Measurements from ENCODE around the gene PHACTR3. TPM values are rescaled to one million over a fixed set of nuclear protein-coding genes. Genes with fewer than 3 reads are reported as not detected.

PHACTR3 gene
- total and polyA plus RNA-seq, 4 donors, result 0.14 to 0.42 (median 0.17) TPM

DNA sequence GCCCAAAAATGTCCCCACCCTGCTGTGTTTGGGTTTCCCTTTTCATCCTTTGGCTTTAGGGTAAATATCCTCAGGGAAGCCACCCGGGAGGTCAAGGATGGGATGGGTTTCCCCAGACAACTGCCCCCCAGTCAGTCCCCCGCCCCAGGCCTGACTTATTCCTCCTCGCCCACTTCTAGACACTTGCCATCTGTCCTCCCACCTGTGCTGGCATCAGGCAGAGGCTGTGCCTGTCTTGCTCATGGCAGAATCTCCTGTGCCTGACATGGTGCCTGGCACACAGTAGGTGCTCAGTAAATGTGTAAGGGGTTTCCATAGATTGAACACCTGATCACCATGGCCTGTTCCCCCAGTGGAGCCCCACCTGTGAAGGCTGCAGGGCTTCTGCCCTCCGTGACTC lies 141.8 kb downstream of the PHACTR3 start:
- 84% methylated on average over 4 of the region's 4 CpGs for WGBS
- Histone ChIP-seq H3K27me3 (ENCODE audit: control insufficient read depth in 4 of 4, insufficient read depth in 4 of 4, low read length in 3 of 4) (peaks cover 0 to 11% (median 2%) of the 10 kb centered on the region in 4 donors), H3K36me3 (ENCODE audit: control insufficient read depth in 4 of 4, insufficient read depth in 3 of 4, low read depth in 1 of 4, low read length in 3 of 4) (no peaks in the 10 kb centered on the region), H3K4me3 (ENCODE audit: low read depth in 1 of 3, low read length in 3 of 3) (no peak overlapping the region), H3K27ac (ENCODE audit: low read depth in 1 of 2, low read length in 2 of 2) (no peak overlapping the region), H3K9ac (ENCODE audit: low read depth in 1 of 2, low read length in 2 of 2) (no peak overlapping the region), H3K9me3 (ENCODE audit: control insufficient read depth in 4 of 4, low read length in 3 of 4) (no peaks in the 10 kb centered on the region), H3K4me1 (ENCODE audit: control insufficient read depth in 4 of 4, insufficient read depth in 4 of 4, low read length in 3 of 4) (peaks cover 0 to under 1% (median 0%) of the 10 kb centered on the region in 4 donors)
- DNase-seq (ENCODE audit: low spot score), result no peak
- TF ChIP-seq NR2F2 (IDR thresholded peaks at IDR 0.05), result no peak
- TF ChIP-seq, protein P1, sequence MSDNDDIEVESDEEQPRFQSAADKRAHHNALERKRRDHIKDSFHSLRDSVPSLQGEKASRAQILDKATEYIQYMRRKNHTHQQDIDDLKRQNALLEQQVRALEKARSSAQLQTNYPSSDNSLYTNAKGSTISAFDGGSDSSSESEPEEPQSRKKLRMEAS (IDR thresholded peaks at IDR 0.05), result no peak
- TF ChIP-seq, protein P2, sequence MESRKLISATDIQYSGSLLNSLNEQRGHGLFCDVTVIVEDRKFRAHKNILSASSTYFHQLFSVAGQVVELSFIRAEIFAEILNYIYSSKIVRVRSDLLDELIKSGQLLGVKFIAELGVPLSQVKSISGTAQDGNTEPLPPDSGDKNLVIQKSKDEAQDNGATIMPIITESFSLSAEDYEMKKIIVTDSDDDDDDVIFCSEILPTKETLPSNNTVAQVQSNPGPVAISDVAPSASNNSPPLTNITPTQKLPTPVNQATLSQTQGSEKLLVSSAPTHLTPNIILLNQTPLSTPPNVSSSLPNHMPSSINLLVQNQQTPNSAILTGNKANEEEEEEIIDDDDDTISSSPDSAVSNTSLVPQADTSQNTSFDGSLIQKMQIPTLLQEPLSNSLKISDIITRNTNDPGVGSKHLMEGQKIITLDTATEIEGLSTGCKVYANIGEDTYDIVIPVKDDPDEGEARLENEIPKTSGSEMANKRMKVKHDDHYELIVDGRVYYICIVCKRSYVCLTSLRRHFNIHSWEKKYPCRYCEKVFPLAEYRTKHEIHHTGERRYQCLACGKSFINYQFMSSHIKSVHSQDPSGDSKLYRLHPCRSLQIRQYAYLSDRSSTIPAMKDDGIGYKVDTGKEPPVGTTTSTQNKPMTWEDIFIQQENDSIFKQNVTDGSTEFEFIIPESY (IDR thresholded peaks at IDR 0.05), result no peak
- TF ChIP-seq HNF4A (conservative IDR thresholded peaks at IDR 0.05), result no peak
- no peak for TF ChIP-seq RAD21 (IDR thresholded peaks at IDR 0.05)

DNA sequence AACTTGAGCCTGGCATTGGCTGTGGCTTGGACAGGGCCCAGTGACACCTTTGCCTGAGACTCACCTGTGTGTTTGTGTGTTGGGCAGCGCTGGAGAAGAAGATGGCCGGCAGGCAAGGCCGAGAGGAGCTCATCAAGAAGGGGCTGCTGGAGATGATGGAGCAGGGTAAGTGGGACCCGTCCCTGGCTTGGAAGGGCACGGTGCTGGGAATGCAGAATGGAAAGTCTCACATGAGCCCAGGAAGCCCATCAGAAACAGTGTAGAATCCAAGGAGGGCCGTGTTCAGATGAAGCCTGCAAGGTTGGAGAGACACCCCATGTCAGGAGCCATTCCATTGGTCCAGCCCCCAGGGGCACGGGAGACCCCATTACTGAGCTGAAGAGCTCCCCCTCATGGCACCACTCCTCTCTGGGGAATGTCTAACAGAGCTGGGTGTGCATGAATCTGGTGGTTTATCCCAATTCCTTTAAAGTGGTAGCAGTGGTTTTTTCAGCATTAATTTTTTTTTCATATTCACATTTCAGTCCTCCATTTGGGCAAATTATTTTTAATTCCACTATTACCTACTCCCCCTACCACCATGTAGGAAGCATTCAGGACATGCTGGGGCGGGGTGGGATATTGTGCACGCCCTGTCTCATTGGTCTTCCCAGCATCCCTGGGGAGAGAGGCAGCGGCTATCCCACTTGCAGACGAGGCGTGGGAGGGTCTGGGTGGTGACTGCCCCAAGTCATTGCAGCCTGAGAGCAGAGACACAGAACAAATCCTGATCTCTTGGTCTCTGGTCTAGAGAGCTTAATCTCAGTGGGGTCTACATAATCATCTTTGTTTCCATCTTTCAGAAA lies 143.6 kb downstream of the PHACTR3 start:
- no peaks in the 10 kb centered on the region for H3K9me3 ChIP-seq (ENCODE audit: control insufficient read depth in 4 of 4, low read length in 3 of 4)
- DNase-seq (ENCODE audit: low spot score), result no peak
- no peaks in the 10 kb centered on the region for H3K36me3 ChIP-seq (ENCODE audit: control insufficient read depth in 4 of 4, insufficient read depth in 3 of 4, low read depth in 1 of 4, low read length in 3 of 4)
- no peak overlapping the region for H3K27ac ChIP-seq (ENCODE audit: low read depth in 1 of 2, low read length in 2 of 2)
- no peak overlapping the region for H3K9ac ChIP-seq (ENCODE audit: low read depth in 1 of 2, low read length in 2 of 2)
- H3K27me3 ChIP-seq (ENCODE audit: control insufficient read depth in 4 of 4, insufficient read depth in 4 of 4, low read length in 3 of 4), result peaks cover 0 to 6% (median 3%) of the 10 kb centered on the region in 4 donors
- TF ChIP-seq SP1 (IDR thresholded peaks at IDR 0.05), result no peak
- TF ChIP-seq, protein P3, sequence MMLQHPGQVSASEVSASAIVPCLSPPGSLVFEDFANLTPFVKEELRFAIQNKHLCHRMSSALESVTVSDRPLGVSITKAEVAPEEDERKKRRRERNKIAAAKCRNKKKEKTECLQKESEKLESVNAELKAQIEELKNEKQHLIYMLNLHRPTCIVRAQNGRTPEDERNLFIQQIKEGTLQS (IDR thresholded peaks at IDR 0.05), result no peak
- no peak for TF ChIP-seq NR2F2 (IDR thresholded peaks at IDR 0.05)
- TF ChIP-seq GABPA (IDR thresholded peaks at IDR 0.05 in 1 of 2, conservative IDR thresholded peaks at IDR 0.05 in 1 of 2), result no peak
- TF ChIP-seq, protein P2 (IDR thresholded peaks at IDR 0.05), result no peak
- no peak for TF ChIP-seq FOXA1 (IDR thresholded peaks at IDR 0.05)
- TF ChIP-seq HNF4A (conservative IDR thresholded peaks at IDR 0.05), result no peak
- no peak for TF ChIP-seq HNF4G (IDR thresholded peaks at IDR 0.05)
- no peak for TF ChIP-seq EGR1 (IDR thresholded peaks at IDR 0.05; ENCODE audit: low read depth in 2 of 2)
- TF ChIP-seq RAD21 (IDR thresholded peaks at IDR 0.05), result no peak
- no peak for TF ChIP-seq RXRA (IDR thresholded peaks at IDR 0.05)
- TF ChIP-seq, protein P4, sequence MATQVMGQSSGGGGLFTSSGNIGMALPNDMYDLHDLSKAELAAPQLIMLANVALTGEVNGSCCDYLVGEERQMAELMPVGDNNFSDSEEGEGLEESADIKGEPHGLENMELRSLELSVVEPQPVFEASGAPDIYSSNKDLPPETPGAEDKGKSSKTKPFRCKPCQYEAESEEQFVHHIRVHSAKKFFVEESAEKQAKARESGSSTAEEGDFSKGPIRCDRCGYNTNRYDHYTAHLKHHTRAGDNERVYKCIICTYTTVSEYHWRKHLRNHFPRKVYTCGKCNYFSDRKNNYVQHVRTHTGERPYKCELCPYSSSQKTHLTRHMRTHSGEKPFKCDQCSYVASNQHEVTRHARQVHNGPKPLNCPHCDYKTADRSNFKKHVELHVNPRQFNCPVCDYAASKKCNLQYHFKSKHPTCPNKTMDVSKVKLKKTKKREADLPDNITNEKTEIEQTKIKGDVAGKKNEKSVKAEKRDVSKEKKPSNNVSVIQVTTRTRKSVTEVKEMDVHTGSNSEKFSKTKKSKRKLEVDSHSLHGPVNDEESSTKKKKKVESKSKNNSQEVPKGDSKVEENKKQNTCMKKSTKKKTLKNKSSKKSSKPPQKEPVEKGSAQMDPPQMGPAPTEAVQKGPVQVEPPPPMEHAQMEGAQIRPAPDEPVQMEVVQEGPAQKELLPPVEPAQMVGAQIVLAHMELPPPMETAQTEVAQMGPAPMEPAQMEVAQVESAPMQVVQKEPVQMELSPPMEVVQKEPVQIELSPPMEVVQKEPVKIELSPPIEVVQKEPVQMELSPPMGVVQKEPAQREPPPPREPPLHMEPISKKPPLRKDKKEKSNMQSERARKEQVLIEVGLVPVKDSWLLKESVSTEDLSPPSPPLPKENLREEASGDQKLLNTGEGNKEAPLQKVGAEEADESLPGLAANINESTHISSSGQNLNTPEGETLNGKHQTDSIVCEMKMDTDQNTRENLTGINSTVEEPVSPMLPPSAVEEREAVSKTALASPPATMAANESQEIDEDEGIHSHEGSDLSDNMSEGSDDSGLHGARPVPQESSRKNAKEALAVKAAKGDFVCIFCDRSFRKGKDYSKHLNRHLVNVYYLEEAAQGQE (IDR thresholded peaks at IDR 0.05), result no peak
- TF ChIP-seq FOXA2 (IDR thresholded peaks at IDR 0.05), result no peak
- TF ChIP-seq YY1 (IDR thresholded peaks at IDR 0.05), result no peak
- TF ChIP-seq, protein P1 (IDR thresholded peaks at IDR 0.05), result no peak
- TF ChIP-seq, protein P5, sequence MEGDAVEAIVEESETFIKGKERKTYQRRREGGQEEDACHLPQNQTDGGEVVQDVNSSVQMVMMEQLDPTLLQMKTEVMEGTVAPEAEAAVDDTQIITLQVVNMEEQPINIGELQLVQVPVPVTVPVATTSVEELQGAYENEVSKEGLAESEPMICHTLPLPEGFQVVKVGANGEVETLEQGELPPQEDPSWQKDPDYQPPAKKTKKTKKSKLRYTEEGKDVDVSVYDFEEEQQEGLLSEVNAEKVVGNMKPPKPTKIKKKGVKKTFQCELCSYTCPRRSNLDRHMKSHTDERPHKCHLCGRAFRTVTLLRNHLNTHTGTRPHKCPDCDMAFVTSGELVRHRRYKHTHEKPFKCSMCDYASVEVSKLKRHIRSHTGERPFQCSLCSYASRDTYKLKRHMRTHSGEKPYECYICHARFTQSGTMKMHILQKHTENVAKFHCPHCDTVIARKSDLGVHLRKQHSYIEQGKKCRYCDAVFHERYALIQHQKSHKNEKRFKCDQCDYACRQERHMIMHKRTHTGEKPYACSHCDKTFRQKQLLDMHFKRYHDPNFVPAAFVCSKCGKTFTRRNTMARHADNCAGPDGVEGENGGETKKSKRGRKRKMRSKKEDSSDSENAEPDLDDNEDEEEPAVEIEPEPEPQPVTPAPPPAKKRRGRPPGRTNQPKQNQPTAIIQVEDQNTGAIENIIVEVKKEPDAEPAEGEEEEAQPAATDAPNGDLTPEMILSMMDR (IDR thresholded peaks at IDR 0.05; ENCODE audit: low read depth, low read length, missing input control), result no peak
- TF ChIP-seq TAF1 (conservative IDR thresholded peaks at IDR 0.05), result no peak
- peaks cover 0 to 14% (median 0%) of the 10 kb centered on the region in 4 donors for H3K4me1 ChIP-seq (ENCODE audit: control insufficient read depth in 4 of 4, insufficient read depth in 4 of 4, low read length in 3 of 4)
- 81% methylated on average over 12 of the region's 12 CpGs for WGBS
- no peak overlapping the region for H3K4me3 ChIP-seq (ENCODE audit: low read depth in 1 of 3, low read length in 3 of 3)

Measured in liver (tissue), 9 donors.